ENCODE data around the gene SLC24A4.

DNA sequence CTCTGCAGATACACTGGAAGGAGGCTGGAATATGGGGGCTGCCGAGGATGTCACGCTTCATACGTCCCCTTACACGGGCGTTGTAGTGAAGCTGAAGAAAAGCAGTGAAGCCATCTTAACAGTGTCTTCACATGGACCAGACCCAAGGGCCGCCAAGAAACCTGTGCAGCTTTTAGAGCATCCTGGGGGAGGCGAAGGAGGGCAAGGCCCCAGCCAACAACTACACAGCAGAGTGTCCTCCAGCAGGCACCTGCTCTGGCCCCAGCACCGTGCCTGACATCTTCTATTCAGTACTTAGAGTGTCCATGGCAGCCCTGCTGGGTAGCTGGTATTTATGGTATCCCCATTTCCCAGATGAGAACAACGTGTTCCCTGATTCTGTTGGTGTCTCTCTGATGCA, 141.8 kb downstream of the SLC24A4 start:
- TF ChIP-seq, protein P1, sequence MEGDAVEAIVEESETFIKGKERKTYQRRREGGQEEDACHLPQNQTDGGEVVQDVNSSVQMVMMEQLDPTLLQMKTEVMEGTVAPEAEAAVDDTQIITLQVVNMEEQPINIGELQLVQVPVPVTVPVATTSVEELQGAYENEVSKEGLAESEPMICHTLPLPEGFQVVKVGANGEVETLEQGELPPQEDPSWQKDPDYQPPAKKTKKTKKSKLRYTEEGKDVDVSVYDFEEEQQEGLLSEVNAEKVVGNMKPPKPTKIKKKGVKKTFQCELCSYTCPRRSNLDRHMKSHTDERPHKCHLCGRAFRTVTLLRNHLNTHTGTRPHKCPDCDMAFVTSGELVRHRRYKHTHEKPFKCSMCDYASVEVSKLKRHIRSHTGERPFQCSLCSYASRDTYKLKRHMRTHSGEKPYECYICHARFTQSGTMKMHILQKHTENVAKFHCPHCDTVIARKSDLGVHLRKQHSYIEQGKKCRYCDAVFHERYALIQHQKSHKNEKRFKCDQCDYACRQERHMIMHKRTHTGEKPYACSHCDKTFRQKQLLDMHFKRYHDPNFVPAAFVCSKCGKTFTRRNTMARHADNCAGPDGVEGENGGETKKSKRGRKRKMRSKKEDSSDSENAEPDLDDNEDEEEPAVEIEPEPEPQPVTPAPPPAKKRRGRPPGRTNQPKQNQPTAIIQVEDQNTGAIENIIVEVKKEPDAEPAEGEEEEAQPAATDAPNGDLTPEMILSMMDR (IDR thresholded peaks at IDR 0.05): no peak
- TF ChIP-seq POLR2A (IDR thresholded peaks at IDR 0.05) (no peak), EP300 (IDR thresholded peaks at IDR 0.05) (no peak), POLR2AphosphoS5 (IDR thresholded peaks at IDR 0.05) (no peak)

All from upper lobe of left lung (tissue), 4 donors.